ENCODE results near the gene ZNF175. TPM values are rescaled to one million over a fixed set of nuclear protein-coding genes. Genes with fewer than 3 reads are reported as not detected.

The ZNF175 gene
- total and polyA plus RNA-seq, 2 experiments from 2014 or later = 2.3 to 6.3 TPM

DNA sequence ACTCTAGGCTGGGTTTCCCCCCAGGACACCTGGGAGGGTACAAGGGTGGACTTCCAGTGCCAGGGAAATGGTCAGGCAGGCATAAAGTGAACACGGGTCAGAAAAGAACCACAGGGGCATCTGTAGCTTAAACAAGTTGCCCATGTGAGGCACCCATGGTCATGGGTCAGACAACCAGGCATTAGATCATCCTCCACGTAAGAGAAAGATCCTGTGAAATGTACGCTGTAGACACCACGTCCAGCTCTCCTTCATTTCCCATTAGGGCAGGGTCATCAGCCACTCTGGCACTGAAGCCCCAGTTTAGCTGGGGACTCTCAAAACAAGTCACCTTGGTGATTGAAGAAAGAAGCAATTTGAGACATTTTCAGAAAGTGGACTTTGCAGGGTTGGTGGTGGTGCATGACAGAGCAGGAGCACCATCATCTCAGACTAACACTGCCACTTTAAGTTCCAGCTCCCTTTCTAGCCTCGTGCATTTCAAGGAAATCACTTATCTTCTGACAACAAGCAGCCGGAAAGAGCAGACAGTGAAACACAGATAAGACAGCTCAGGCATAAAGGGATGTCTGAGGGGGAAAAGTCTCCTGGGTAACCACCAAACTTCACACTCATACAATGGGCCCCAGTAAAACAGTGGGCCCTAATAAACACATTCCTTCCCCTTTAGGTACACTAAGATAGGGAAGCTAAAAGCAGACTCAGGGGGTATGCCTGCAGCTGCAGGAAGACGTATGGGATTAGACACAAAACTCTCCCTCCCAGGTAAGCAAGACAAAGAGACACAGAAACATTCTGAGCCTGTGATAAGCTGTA is 23.5 kb upstream of the ZNF175 start:
- no peak for DNase-seq (ENCODE audit: low spot score)
- peaks cover 3% of the 10 kb centered on the region; the same call in 1 of the 2 replicates for H3K4me1 ChIP-seq (ENCODE audit: insufficient read depth)
- H3K27ac ChIP-seq (ENCODE audit: low read depth) = no peak overlapping the region
- TF ChIP-seq ZNF331 (CRISPR knock-in tag; IDR thresholded peaks at IDR 0.05; ENCODE audit: low read depth) (no peak), EZH2phosphoT487 (IDR thresholded peaks at IDR 0.05; ENCODE audit: unreplicated experiment) (no peak), JUNB (IDR thresholded peaks at IDR 0.05; ENCODE audit: unreplicated experiment) (no peak), ZNF114 (CRISPR knock-in tag; IDR thresholded peaks at IDR 0.05) (no peak), CREB1 (CRISPR knock-in tag; IDR thresholded peaks at IDR 0.05; ENCODE audit: low read depth) (no peak), NANOG (IDR thresholded peaks at IDR 0.05; ENCODE audit: borderline replicate concordance) (no peak), POLR2AphosphoS5 (IDR thresholded peaks at IDR 0.05; ENCODE audit: low read depth) (no peak), STAT1 (IDR thresholded peaks at IDR 0.05; ENCODE audit: unreplicated experiment) (no peak), EZH2 (IDR thresholded peaks at IDR 0.05; ENCODE audit: low read depth, unreplicated experiment) (no peak)
- TF ChIP-seq, protein P1, sequence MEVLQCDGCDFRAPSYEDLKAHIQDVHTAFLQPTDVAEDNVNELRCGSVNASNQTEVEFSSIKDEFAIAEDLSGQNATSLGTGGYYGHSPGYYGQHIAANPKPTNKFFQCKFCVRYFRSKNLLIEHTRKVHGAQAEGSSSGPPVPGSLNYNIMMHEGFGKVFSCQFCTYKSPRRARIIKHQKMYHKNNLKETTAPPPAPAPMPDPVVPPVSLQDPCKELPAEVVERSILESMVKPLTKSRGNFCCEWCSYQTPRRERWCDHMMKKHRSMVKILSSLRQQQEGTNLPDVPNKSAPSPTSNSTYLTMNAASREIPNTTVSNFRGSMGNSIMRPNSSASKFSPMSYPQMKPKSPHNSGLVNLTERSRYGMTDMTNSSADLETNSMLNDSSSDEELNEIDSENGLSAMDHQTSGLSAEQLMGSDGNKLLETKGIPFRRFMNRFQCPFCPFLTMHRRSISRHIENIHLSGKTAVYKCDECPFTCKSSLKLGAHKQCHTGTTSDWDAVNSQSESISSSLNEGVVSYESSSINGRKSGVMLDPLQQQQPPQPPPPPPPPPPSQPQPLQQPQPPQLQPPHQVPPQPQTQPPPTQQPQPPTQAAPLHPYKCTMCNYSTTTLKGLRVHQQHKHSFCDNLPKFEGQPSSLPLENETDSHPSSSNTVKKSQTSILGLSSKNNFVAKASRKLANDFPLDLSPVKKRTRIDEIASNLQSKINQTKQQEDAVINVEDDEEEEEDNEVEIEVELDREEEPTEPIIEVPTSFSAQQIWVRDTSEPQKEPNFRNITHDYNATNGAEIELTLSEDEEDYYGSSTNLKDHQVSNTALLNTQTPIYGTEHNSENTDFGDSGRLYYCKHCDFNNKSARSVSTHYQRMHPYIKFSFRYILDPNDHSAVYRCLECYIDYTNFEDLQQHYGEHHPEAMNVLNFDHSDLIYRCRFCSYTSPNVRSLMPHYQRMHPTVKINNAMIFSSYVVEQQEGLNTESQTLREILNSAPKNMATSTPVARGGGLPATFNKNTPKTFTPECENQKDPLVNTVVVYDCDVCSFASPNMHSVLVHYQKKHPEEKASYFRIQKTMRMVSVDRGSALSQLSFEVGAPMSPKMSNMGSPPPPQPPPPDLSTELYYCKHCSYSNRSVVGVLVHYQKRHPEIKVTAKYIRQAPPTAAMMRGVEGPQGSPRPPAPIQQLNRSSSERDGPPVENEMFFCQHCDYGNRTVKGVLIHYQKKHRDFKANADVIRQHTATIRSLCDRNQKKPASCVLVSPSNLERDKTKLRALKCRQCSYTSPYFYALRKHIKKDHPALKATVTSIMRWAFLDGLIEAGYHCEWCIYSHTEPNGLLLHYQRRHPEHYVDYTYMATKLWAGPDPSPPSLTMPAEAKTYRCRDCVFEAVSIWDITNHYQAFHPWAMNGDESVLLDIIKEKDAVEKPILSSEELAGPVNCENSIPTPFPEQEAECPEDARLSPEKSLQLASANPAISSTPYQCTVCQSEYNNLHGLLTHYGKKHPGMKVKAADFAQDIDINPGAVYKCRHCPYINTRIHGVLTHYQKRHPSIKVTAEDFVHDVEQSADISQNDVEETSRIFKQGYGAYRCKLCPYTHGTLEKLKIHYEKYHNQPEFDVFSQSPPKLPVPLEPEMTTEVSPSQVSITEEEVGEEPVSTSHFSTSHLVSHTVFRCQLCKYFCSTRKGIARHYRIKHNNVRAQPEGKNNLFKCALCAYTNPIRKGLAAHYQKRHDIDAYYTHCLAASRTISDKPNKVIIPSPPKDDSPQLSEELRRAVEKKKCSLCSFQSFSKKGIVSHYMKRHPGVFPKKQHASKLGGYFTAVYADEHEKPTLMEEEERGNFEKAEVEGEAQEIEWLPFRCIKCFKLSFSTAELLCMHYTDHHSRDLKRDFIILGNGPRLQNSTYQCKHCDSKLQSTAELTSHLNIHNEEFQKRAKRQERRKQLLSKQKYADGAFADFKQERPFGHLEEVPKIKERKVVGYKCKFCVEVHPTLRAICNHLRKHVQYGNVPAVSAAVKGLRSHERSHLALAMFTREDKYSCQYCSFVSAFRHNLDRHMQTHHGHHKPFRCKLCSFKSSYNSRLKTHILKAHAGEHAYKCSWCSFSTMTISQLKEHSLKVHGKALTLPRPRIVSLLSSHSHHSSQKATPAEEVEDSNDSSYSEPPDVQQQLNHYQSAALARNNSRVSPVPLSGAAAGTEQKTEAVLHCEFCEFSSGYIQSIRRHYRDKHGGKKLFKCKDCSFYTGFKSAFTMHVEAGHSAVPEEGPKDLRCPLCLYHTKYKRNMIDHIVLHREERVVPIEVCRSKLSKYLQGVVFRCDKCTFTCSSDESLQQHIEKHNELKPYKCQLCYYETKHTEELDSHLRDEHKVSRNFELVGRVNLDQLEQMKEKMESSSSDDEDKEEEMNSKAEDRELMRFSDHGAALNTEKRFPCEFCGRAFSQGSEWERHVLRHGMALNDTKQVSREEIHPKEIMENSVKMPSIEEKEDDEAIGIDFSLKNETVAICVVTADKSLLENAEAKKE (CRISPR knock-in tag; IDR thresholded peaks at IDR 0.05) = no peak
- TF ChIP-seq, protein P2, sequence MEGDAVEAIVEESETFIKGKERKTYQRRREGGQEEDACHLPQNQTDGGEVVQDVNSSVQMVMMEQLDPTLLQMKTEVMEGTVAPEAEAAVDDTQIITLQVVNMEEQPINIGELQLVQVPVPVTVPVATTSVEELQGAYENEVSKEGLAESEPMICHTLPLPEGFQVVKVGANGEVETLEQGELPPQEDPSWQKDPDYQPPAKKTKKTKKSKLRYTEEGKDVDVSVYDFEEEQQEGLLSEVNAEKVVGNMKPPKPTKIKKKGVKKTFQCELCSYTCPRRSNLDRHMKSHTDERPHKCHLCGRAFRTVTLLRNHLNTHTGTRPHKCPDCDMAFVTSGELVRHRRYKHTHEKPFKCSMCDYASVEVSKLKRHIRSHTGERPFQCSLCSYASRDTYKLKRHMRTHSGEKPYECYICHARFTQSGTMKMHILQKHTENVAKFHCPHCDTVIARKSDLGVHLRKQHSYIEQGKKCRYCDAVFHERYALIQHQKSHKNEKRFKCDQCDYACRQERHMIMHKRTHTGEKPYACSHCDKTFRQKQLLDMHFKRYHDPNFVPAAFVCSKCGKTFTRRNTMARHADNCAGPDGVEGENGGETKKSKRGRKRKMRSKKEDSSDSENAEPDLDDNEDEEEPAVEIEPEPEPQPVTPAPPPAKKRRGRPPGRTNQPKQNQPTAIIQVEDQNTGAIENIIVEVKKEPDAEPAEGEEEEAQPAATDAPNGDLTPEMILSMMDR (conservative IDR thresholded peaks at IDR 0.05; ENCODE audit: low read depth in 2 of 2) = no peak
- TF ChIP-seq, protein P3, sequence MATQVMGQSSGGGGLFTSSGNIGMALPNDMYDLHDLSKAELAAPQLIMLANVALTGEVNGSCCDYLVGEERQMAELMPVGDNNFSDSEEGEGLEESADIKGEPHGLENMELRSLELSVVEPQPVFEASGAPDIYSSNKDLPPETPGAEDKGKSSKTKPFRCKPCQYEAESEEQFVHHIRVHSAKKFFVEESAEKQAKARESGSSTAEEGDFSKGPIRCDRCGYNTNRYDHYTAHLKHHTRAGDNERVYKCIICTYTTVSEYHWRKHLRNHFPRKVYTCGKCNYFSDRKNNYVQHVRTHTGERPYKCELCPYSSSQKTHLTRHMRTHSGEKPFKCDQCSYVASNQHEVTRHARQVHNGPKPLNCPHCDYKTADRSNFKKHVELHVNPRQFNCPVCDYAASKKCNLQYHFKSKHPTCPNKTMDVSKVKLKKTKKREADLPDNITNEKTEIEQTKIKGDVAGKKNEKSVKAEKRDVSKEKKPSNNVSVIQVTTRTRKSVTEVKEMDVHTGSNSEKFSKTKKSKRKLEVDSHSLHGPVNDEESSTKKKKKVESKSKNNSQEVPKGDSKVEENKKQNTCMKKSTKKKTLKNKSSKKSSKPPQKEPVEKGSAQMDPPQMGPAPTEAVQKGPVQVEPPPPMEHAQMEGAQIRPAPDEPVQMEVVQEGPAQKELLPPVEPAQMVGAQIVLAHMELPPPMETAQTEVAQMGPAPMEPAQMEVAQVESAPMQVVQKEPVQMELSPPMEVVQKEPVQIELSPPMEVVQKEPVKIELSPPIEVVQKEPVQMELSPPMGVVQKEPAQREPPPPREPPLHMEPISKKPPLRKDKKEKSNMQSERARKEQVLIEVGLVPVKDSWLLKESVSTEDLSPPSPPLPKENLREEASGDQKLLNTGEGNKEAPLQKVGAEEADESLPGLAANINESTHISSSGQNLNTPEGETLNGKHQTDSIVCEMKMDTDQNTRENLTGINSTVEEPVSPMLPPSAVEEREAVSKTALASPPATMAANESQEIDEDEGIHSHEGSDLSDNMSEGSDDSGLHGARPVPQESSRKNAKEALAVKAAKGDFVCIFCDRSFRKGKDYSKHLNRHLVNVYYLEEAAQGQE (IDR thresholded peaks at IDR 0.05; ENCODE audit: unreplicated experiment) = no peak
- TF ChIP-seq, protein P4, sequence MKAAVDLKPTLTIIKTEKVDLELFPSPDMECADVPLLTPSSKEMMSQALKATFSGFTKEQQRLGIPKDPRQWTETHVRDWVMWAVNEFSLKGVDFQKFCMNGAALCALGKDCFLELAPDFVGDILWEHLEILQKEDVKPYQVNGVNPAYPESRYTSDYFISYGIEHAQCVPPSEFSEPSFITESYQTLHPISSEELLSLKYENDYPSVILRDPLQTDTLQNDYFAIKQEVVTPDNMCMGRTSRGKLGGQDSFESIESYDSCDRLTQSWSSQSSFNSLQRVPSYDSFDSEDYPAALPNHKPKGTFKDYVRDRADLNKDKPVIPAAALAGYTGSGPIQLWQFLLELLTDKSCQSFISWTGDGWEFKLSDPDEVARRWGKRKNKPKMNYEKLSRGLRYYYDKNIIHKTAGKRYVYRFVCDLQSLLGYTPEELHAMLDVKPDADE (IDR thresholded peaks at IDR 0.05) = no peak
- Mint-ChIP-seq H3K4me3 (no peak overlapping the region), H3K36me3 (ENCODE audit: low read depth) (peaks cover 18% of the 10 kb centered on the region), H3K9me3 (peaks cover 86% of the 10 kb centered on the region), H3K27ac (no peak overlapping the region), H3K27me3 (ENCODE audit: insufficient read depth, low read depth, poor library complexity) (peaks cover 13% of the 10 kb centered on the region), H3K4me1 (peaks cover 6% of the 10 kb centered on the region; the same call in 1 of the 3 replicates)
- H2AFZ ChIP-seq = no peak overlapping the region
- no peak overlapping the region for H3K4me3 ChIP-seq
- no peaks in the 10 kb centered on the region for H3F3A ChIP-seq (replicated peaks; ENCODE audit: low read depth)
- no peaks in the 10 kb centered on the region for H3K9me2 ChIP-seq (ENCODE audit: insufficient read depth)
- no peaks in the 10 kb centered on the region for H3K79me2 ChIP-seq (replicated peaks; ENCODE audit: insufficient read depth)
- H4K20me1 ChIP-seq (replicated peaks; ENCODE audit: insufficient read depth) = no peaks in the 10 kb centered on the region
- H3K27me3 ChIP-seq (ENCODE audit: insufficient read depth) = no peaks in the 10 kb centered on the region
- no peak overlapping the region for H3K4me2 ChIP-seq
- no peaks in the 10 kb centered on the region for H3K36me3 ChIP-seq (ENCODE audit: insufficient read depth)
- no peak for ATAC-seq
